Mucosa of rectum (tissue), 2 donors: ENCODE results near the gene TMEM14C.
A peak's percentile ranks its signal among the peaks of the same experiment; 100 is the strongest.

ENCODE experiments used
- H3K27ac ChIP-seq, 2 donors: one replicate each; pipeline ENCODE4 v1.7.0; 2013; ENCODE audit warnings: inconsistent platforms in 2 of 2, low read depth in 2 of 2, low read length in 2 of 2
- H3K27me3 ChIP-seq, 2 donors: one replicate each; pipeline ENCODE4 v1.7.0; 2013; ENCODE audit warnings: low read length in 2 of 2; ENCODE audit not compliant: control insufficient read depth in 2 of 2, insufficient read depth in 2 of 2
- H3K36me3 ChIP-seq, 2 donors: one replicate each; pipeline ENCODE4 v1.7.0; 2013; ENCODE audit warnings: low read length in 2 of 2; ENCODE audit not compliant: control insufficient read depth in 2 of 2, insufficient read depth in 2 of 2
- H3K4me1 ChIP-seq, 2 donors: one replicate each; pipeline ENCODE4 v1.7.0; 2013; ENCODE audit warnings: low read length in 2 of 2, mild to moderate bottlenecking in 1 of 2; ENCODE audit not compliant: control insufficient read depth in 2 of 2, insufficient read depth in 2 of 2
- H3K4me3 ChIP-seq, 2 donors: one replicate each; pipeline ENCODE4 v1.7.0; 2013; ENCODE audit warnings: low read length in 2 of 2
- H3K9ac ChIP-seq, 2 donors: one replicate each; pipeline ENCODE4 v1.7.0; 2013; ENCODE audit warnings: low read length in 2 of 2, low read depth in 1 of 2, mild to moderate bottlenecking in 1 of 2
- H3K9me3 ChIP-seq, 2 donors: one replicate each; pipeline ENCODE4 v1.7.0; 2013; ENCODE audit warnings: low read length in 2 of 2; ENCODE audit not compliant: control insufficient read depth in 2 of 2
- donor health status: healthy.
- donor health status: Normal muscosa, but diverticular disease.

Gene TMEM14C

GRCh38 chr6:10722820-10723566 is at the start of gene TMEM14C:
TSS of gene TMEM14C (plus strand) at chr6:10723070. CDS start at chr6:10724614, 1,544 bp downstream.
- H3K4me1 ChIP-seq, result peaks cover 14 to 20% of the 10 kb centered on the region in 2 donors
- peak within 1 kb of the TSS; percentile 84 to 93 for H3K9ac ChIP-seq
- no peaks in the 10 kb centered on the region for H3K27me3 ChIP-seq
- H3K27ac ChIP-seq, result peak within 1 kb of the TSS; percentile 81 to 91
- peaks cover 15 to 20% of the 10 kb centered on the region in 2 donors for H3K36me3 ChIP-seq
- no peaks in the 10 kb centered on the region for H3K9me3 ChIP-seq
- H3K4me3 ChIP-seq, result peak within 1 kb of the TSS; percentile 73 to 94

DNA sequence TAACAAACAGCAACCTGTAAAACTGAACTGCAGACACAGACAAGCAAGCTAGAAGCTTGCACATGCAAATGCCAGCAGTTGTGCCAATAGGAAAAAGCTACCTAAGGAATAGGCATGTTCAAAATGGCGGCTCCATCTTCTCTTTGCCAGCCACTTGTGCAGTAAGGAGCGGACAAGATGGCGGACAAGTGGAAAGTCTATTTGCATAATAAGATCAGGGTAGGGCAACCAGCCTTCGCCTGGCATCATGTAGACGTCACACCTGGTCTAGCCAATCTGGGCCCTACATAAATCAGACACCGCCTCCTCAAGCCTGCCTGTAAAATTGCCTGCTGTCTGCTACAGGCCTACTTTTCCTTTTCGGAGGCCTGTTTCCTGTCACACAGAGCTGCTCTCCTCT is 46.5 kb upstream of the TMEM14C start:
- Histone ChIP-seq H3K36me3 (no peaks in the 10 kb centered on the region), H3K4me3 (no peak overlapping the region), H3K27ac (no peak overlapping the region), H3K4me1 (no peaks in the 10 kb centered on the region), H3K27me3 (no peaks in the 10 kb centered on the region), H3K9ac (no peak overlapping the region), H3K9me3 (no peaks in the 10 kb centered on the region)

GRCh38 chr6:10678456-10678855 is 44.4 kb upstream of the TMEM14C start:
- H3K9me3 ChIP-seq, result no peaks in the 10 kb centered on the region
- no peaks in the 10 kb centered on the region for H3K36me3 ChIP-seq
- no peak overlapping the region for H3K27ac ChIP-seq
- no peak overlapping the region for H3K9ac ChIP-seq
- no peaks in the 10 kb centered on the region for H3K27me3 ChIP-seq
- no peak overlapping the region for H3K4me3 ChIP-seq
- no peaks in the 10 kb centered on the region for H3K4me1 ChIP-seq

DNA sequence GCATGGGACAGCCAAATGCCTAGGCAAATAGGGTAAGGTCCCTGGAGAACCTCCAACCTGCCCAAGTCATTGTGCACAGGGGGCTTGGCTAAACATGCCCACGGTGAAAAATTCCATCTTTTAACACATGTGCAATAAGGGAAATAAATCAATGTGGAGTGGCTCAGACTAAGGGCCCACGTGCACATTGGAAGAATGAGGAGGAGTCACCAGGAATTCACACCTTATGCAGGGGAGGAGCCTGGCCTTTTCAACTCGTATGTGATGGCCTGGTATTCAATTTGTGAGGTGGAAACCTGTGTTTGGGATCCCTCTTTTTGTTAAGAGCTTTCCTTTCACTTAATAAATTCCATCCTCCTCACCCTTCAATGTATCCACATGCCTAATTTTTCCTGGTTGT is 41.1 kb upstream of the TMEM14C start:
- Histone ChIP-seq H3K4me3 (no peak overlapping the region), H3K27me3 (no peaks in the 10 kb centered on the region), H3K9ac (no peak overlapping the region), H3K36me3 (no peaks in the 10 kb centered on the region), H3K27ac (no peak overlapping the region), H3K4me1 (no peaks in the 10 kb centered on the region), H3K9me3 (no peaks in the 10 kb centered on the region)

DNA sequence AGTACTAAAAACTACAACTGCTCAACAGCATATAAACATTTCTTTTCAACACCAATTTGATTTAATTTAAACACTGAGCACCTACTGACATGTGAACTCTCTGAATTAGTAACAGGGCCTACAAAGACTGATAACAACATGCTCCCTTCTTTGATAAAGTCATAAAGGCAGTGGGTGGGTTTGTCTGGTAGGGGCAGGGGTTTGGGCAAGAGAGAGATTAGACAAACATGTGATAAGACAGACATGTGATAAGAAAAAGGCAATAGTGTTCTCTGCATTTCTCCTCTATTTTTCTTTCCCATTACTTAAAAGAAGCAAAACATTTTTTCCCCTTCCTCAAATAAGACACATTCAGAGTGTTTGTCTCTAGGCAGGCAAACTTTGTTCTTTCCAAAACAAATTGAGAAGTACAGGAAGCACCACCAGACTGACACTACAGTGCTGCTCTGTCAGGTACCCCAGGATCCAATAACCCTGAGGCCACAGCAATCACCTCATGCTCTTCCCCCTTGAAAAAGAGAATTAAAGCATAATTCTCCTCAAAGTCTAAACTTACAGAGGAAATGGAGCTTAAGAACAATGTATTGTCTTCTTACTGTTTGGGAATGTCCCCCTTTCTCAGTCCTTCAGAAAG is 40.4 kb upstream of the TMEM14C start:
- H3K36me3 ChIP-seq, result no peaks in the 10 kb centered on the region
- no peaks in the 10 kb centered on the region for H3K4me1 ChIP-seq
- H3K9ac ChIP-seq, result no peak overlapping the region
- H3K4me3 ChIP-seq, result no peak overlapping the region
- no peaks in the 10 kb centered on the region for H3K27me3 ChIP-seq
- no peaks in the 10 kb centered on the region for H3K9me3 ChIP-seq
- H3K27ac ChIP-seq, result no peak overlapping the region

DNA sequence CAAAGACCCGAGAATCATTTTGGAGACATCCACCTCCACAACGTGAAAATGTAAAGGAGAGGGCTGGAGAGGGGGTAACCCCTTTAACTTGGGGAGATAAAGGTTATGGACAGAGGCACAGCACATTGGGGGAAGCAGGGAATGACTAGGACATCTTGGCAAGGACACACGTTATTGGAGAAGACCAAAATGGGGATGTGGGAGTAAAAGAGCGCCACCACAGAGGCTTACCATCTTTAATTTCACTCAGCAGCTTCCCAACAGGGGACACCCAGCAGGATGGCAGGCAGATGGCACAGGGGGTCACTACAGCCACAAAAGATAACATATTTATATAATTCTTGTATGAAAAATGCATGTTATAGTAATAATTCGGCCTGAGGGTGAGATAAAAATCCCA is 38.3 kb upstream of the TMEM14C start:
- Histone ChIP-seq H3K9me3 (no peaks in the 10 kb centered on the region), H3K9ac (no peak overlapping the region), H3K27ac (no peak overlapping the region), H3K27me3 (no peaks in the 10 kb centered on the region), H3K4me3 (no peak overlapping the region), H3K4me1 (no peaks in the 10 kb centered on the region), H3K36me3 (no peaks in the 10 kb centered on the region)

GRCh38 chr6:10685092-10685915 is 37.6 kb upstream of the TMEM14C start:
- no peak overlapping the region for H3K4me3 ChIP-seq
- H3K27me3 ChIP-seq, result no peaks in the 10 kb centered on the region
- no peaks in the 10 kb centered on the region for H3K4me1 ChIP-seq
- H3K9ac ChIP-seq, result no peak overlapping the region
- no peaks in the 10 kb centered on the region for H3K36me3 ChIP-seq
- H3K27ac ChIP-seq, result no peak overlapping the region
- no peaks in the 10 kb centered on the region for H3K9me3 ChIP-seq

DNA sequence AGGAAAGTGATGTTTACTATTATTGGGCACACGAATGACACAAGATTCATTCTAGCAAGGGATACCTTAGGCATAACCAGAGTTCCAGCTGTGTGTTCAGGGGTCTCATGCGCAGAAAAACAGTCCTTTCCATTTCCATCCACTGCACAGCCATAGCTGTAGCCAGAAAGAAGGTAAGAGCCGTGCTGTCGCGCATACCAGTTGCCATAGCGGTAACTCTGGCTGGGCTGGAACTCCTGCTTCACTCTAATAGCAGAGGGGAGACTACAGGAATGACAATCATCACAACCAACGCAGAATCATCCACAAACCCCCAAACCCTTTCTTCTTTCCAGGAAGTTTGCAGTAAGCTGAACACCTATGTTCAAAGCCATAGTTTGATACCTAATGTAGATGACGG is 36.0 kb upstream of the TMEM14C start:
- H3K27me3 ChIP-seq, result no peaks in the 10 kb centered on the region
- no peak overlapping the region for H3K27ac ChIP-seq
- no peaks in the 10 kb centered on the region for H3K36me3 ChIP-seq
- no peaks in the 10 kb centered on the region for H3K9me3 ChIP-seq
- no peak overlapping the region for H3K9ac ChIP-seq
- no peak overlapping the region for H3K4me3 ChIP-seq
- no peaks in the 10 kb centered on the region for H3K4me1 ChIP-seq

GRCh38 chr6:10687582-10687981 is 35.3 kb upstream of the TMEM14C start:
- Histone ChIP-seq H3K9me3 (no peaks in the 10 kb centered on the region), H3K36me3 (no peaks in the 10 kb centered on the region), H3K27ac (no peak overlapping the region), H3K9ac (no peak overlapping the region), H3K4me1 (no peaks in the 10 kb centered on the region), H3K27me3 (no peaks in the 10 kb centered on the region), H3K4me3 (no peak overlapping the region)
